LNCaP clone FGC (cell line): ENCODE results near the gene HSD17B8.

Source experiments
- DNase-seq: peaks from one replicate; pipeline ENCODE4 v3.0.0-alpha.2; 2011; ENCODE audit warnings: low read depth
- H3K4me3 ChIP-seq: 2 replicates; pipeline ENCODE4 v1.5.1; 2011; ENCODE audit warnings: mild to moderate bottlenecking, low read depth, low read length, control low read depth
- TF ChIP-seq, protein P1 (sequence below): IDR thresholded peaks from 2 replicates; pipeline ENCODE4 v1.5.1; 2012; ENCODE audit warnings: mild to moderate bottlenecking; ENCODE audit not compliant: control insufficient read depth, insufficient read depth; ENCODE audit errors: extremely low read depth

Gene HSD17B8

GRCh38 chr6:33167374-33168283 is 36.8 kb upstream of the HSD17B8 start:
- DNase-seq = no peak
- TF ChIP-seq, protein P1, sequence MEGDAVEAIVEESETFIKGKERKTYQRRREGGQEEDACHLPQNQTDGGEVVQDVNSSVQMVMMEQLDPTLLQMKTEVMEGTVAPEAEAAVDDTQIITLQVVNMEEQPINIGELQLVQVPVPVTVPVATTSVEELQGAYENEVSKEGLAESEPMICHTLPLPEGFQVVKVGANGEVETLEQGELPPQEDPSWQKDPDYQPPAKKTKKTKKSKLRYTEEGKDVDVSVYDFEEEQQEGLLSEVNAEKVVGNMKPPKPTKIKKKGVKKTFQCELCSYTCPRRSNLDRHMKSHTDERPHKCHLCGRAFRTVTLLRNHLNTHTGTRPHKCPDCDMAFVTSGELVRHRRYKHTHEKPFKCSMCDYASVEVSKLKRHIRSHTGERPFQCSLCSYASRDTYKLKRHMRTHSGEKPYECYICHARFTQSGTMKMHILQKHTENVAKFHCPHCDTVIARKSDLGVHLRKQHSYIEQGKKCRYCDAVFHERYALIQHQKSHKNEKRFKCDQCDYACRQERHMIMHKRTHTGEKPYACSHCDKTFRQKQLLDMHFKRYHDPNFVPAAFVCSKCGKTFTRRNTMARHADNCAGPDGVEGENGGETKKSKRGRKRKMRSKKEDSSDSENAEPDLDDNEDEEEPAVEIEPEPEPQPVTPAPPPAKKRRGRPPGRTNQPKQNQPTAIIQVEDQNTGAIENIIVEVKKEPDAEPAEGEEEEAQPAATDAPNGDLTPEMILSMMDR = no peak
- H3K4me3 ChIP-seq = no peak overlapping the region

GRCh38 chr6:33168284-33168601 is 36.2 kb upstream of the HSD17B8 start:
- TF ChIP-seq, protein P1 = no peak
- DNase-seq = no peak

DNA sequence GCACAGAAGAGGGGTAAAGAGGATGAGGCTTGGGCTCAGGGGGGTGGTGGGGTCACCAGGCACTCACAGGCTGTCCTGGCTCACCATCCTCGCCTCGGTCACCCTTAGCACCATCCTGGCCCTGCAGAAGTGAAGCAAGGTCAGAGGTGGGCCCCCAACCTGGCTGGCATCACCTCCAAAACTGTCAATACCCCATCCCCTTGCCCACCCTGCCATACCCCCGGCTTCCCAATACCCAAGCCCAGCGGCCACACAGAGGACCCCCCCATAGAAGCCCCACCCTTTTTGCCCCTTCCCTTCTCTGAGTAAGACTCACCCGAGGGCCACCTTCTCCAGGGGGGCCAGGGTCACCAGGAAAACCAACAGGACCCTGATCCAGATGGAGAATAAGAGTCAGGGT is 35.8 kb upstream of the HSD17B8 start:
- H3K4me3 ChIP-seq = no peak overlapping the region
- no peak for DNase-seq
- TF ChIP-seq, protein P1 = no peak

More at GRCh38 chr6:33168284-33168601, 36.2 kb upstream of the HSD17B8 start:
- no peak overlapping the region for H3K4me3 ChIP-seq

GRCh38 chr6:33169291-33170175 is 34.9 kb upstream of the HSD17B8 start:
- TF ChIP-seq, protein P1 = no peak
- no peak for DNase-seq
- no peak overlapping the region for H3K4me3 ChIP-seq

- H3K4me3 ChIP-seq = no peak overlapping the region
- DNase-seq = no peak
- TF ChIP-seq, protein P1 = no peak
Observed at GRCh38 chr6:33170176-33171015, 34.1 kb upstream of the HSD17B8 start.
